Measurements from ENCODE around the gene ZFAND5.

The ZFAND5 gene

GRCh38 chr9:72324974-72325373 is 40.0 kb downstream of the ZFAND5 start:
- DNase-seq (ENCODE audit: low read depth in 2 of 2) = no peak

DNA sequence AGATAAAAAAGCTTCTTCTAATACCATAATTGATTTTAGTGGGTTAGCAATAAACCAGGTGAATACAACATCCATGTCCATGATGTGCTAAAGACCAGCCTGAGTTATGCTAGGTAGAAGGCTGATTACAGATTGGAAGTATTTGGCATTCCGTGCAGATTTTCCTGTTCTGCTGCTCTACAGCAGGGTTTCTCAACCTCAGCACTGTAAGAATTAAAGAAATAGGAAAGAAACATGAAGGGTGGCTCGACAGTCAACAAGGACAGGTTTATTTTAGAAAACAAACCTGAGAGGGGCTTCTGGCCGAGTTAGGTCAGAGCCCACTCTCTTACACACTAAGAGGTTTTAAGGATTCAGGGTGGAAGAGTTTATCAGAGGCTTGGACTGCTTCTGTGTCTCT is 42.3 kb downstream of the ZFAND5 start:
- no peak for DNase-seq (ENCODE audit: low read depth in 2 of 2)

DNA sequence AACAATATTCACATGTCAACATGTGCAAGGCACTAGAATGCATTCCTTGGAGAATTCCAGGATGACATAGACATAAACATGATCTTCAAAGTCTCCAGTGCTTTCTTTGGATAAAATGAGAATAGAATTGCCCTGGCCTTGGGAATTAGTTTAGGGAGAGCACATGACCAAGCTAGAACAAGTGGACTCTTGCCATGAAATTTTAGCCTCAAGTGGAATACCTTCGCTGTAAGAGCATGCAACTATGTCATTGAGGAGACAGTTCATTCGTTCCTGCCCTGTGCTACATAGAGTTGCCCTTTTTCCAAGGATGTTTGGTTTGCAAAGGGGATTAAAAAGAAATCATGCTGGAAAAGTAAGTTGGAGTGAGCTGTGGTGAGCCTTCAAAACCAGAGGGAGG is 42.7 kb downstream of the ZFAND5 start:
- DNase-seq (ENCODE audit: low read depth in 2 of 2) = no peak

GRCh38 chr9:72315510-72316311 is 49.3 kb downstream of the ZFAND5 start:
- DNase-seq (ENCODE audit: low read depth in 2 of 2) = no peak

GRCh38 chr9:72315089-72315509 is 49.9 kb downstream of the ZFAND5 start:
- no peak for DNase-seq (ENCODE audit: low read depth in 2 of 2)

DNA sequence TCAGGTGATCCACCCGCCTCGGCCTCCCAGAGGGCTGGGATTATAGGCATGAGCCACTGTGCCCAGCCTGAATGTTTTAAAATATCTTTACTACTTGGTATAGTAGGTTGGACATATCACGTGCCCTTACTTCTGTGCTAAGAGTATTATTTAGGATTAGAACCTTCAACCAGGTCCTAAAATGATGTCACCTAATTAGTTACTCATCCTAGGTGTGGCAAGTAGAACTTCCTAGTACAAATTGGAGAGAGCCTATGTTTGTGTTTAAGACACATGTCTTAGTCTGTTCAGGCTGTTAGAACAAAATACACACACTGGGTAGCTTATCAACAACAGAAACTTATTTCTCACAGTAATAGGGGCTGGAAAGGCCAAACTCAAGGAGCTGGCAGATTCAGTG is 51.5 kb downstream of the ZFAND5 start:
- no peak for DNase-seq (ENCODE audit: low read depth in 2 of 2)

- DNase-seq (ENCODE audit: low read depth in 2 of 2) = no peak
These were observed 52.5 kb downstream of the ZFAND5 start for GRCh38 chr9:72312386-72312987.

DNA sequence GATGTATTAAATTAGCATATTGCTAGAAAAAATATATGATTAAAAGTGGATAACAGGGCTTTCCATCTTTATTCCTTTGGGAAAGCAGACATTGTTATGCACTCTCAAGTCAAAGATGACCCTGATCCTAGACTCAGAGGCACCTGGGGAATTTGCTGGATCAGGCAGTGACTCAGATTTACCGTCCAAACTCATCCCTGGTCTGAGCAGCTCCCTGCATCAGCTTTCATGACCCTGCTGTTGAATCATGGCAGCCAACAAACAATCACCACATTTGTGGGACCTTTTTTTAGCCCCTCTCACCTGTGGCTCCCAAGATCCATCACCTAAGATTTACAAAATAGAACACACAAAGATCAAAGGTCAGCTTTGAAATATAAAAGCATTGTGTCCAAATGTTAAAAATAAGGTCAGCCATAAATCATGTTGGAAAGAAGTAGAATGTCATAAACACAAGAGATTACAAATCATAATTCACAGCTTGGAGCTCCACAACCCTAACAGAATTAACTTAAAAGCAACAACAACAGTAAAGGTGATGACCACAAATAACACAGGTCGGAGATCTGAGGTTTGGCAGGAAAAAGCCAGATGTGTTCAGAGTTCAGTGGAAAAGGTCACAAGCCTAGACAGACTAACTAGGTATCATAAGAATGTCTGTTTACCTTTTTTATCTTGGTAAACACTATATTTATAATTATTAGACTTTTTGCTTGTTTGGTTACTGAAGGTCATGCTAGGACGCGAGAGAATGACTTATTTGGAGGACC is 55.5 kb downstream of the ZFAND5 start:
- no peak for DNase-seq (ENCODE audit: low read depth in 2 of 2)

- no peak for DNase-seq (ENCODE audit: low read depth in 2 of 2)
These were observed 58.2 kb downstream of the ZFAND5 start for GRCh38 chr9:72306761-72307160.

GRCh38 chr9:72305707-72306106 is 59.3 kb downstream of the ZFAND5 start:
- no peak for DNase-seq (ENCODE audit: low read depth in 2 of 2)

DNA sequence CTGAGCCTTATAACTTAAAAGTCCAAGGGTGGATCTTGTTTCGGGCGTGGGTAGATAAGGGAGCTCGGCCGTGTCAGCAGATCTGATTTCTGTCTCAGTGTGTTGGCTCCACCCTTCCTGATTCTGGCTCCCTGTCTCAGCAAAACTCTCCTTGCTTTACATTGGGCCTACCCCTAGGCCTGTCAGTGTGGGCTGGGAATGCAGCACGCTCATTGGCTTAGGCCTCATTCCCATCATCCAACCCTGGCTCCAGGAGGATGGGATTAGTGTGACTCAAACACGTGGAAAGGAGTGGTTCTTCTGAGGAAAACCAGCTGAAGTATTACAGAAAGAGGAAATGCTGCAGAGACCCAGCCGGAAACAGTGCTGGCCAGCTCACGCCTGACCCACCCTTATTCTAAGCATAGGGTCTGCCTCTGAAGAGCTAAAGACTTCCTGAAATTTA is 59.9 kb downstream of the ZFAND5 start:
- no peak for DNase-seq (ENCODE audit: low read depth in 2 of 2)

DNA sequence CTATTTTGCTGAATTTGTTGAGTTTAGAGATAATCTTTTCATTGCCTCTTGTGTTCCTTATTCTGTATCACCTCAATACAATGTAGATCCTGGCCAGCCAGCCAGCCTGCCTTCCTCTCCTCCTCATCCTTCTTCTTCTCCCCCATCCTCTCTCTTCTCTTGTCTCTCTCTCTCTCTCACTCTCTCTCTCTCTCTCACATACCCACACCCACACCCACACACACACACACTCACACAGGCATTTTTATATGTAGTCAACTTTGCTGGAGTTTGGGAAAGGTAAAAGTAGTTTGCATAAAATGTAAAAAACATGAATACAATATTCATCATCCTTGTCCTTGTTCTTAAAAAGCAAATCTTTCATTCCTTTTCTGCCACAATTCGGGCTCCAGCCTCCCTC is 60.5 kb downstream of the ZFAND5 start:
- no peak for DNase-seq (ENCODE audit: low read depth in 2 of 2)
